Subcutaneous abdominal adipose tissue (tissue), 5 donors: ENCODE results near the gene TMEM145.

Source experiments
- H3K27ac ChIP-seq: one replicate; pipeline ENCODE4 v1.7.0; 2013; ENCODE audit warnings: low read depth, mild to moderate bottlenecking, inconsistent platforms, low read length, moderate library complexity
- H3K27me3 ChIP-seq, 5 donors: one replicate each; pipeline ENCODE4 v1.7.0; 2013; ENCODE audit warnings: low read length in 5 of 5, inconsistent platforms in 1 of 5; ENCODE audit not compliant: control insufficient read depth in 5 of 5, insufficient read depth in 4 of 5
- H3K36me3 ChIP-seq, 5 donors: one replicate each; pipeline ENCODE4 v1.7.0; 2013; ENCODE audit warnings: low read length in 5 of 5; ENCODE audit not compliant: control insufficient read depth in 5 of 5, insufficient read depth in 5 of 5
- H3K4me1 ChIP-seq, 5 donors: one replicate each; pipeline ENCODE4 v1.7.0; 2013; ENCODE audit warnings: low read length in 5 of 5, mild to moderate bottlenecking in 3 of 5, moderate library complexity in 1 of 5; ENCODE audit not compliant: control insufficient read depth in 5 of 5, insufficient read depth in 5 of 5
- H3K4me3 ChIP-seq, 5 donors: one replicate each; pipeline ENCODE4 v1.7.0; 2013; ENCODE audit warnings: low read length in 5 of 5, low read depth in 1 of 5
- H3K9ac ChIP-seq, 5 donors: one replicate each; pipeline ENCODE4 v1.7.0; 2013; ENCODE audit warnings: low read length in 5 of 5, mild to moderate bottlenecking in 4 of 5, moderate library complexity in 3 of 5
- H3K9me3 ChIP-seq, 5 donors: one replicate each; pipeline ENCODE4 v1.7.0; 2013; ENCODE audit warnings: low read length in 5 of 5; ENCODE audit not compliant: control insufficient read depth in 5 of 5
- donor health status: healthy.
- donor health status: healthy.
- donor health status: healthy.
- donor health status: healthy.
- donor health status: healthy.

Gene TMEM145

DNA sequence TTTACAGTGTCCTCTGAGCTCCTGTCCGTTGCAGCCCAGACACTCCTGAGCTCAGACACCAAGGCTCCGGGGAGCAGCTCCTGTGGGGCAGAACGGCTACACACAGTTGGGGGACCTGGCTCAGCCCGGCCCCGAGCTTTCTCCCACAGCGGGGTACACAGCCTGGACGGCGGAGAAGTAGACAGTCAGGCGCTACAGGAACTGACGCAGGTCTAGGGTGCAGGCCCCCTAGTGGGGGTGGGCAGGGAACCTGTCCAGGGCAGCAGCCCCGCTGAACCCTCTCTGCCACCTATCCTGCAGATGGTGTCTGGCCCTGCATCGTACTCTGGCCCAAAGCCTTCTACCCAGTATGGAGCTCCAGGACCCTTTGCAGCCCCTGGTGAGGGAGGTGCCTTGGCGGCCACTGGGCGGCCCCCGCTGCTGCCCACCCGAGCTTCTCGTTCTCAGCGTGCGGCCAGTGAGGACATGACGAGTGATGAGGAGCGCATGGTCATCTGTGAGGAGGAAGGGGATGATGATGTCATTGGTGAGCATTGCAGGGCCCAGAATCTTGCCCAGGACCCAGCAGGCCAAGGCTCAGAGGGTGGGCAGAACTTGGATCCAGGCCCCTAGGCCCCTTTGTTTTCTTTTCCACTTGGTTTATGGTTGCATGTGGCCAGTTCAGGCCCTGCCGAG lies 24.1 kb upstream of the TMEM145 start:
- Histone ChIP-seq H3K4me3 (no peak overlapping the region), H3K27me3 (no peaks in the 10 kb centered on the region), H3K27ac (no peak overlapping the region), H3K9me3 (no peaks in the 10 kb centered on the region), H3K36me3 (peaks cover 0 to 74% (median 71%) of the 10 kb centered on the region in 5 donors), H3K9ac (no peak overlapping the region), H3K4me1 (peaks cover 11 to 23% (median 23%) of the 10 kb centered on the region in 5 donors)

- peaks cover 11 to 22% (median 22%) of the 10 kb centered on the region in 5 donors for H3K4me1 ChIP-seq
- H3K9me3 ChIP-seq: no peaks in the 10 kb centered on the region
- peaks cover 0 to 80% (median 77%) of the 10 kb centered on the region in 5 donors for H3K36me3 ChIP-seq
Observed at GRCh38 chr19:42289556-42290041, 23.5 kb upstream of the TMEM145 start.

GRCh38 chr19:42290136-42290522 lies 23.0 kb upstream of the TMEM145 start:
- Histone ChIP-seq H3K9me3 (no peaks in the 10 kb centered on the region), H3K4me1 (peaks cover 9 to 16% (median 16%) of the 10 kb centered on the region in 5 donors), H3K27ac (no peak overlapping the region), H3K36me3 (peaks cover 0 to 83% (median 79%) of the 10 kb centered on the region in 5 donors), H3K9ac (no peak overlapping the region), H3K27me3 (no peaks in the 10 kb centered on the region), H3K4me3 (no peak overlapping the region)

More at GRCh38 chr19:42289556-42290041, 23.5 kb upstream of the TMEM145 start:
- Histone ChIP-seq H3K27ac (no peak overlapping the region), H3K27me3 (no peaks in the 10 kb centered on the region), H3K9ac (no peak overlapping the region), H3K4me3 (no peak overlapping the region)

GRCh38 chr19:42290523-42291434 lies 22.3 kb upstream of the TMEM145 start:
- no peaks in the 10 kb centered on the region for H3K27me3 ChIP-seq
- H3K4me1 ChIP-seq: peaks cover 4 to 10% (median 10%) of the 10 kb centered on the region in 5 donors
- H3K9me3 ChIP-seq: no peaks in the 10 kb centered on the region
- no peak overlapping the region for H3K9ac ChIP-seq
- peaks cover 0 to 86% (median 85%) of the 10 kb centered on the region in 5 donors for H3K36me3 ChIP-seq
- H3K27ac ChIP-seq: no peak overlapping the region
- H3K4me3 ChIP-seq: no peak overlapping the region

- H3K4me1 ChIP-seq: peaks cover 0 to 3% (median 3%) of the 10 kb centered on the region in 5 donors
- H3K27me3 ChIP-seq: no peaks in the 10 kb centered on the region
- H3K27ac ChIP-seq: no peak overlapping the region
- H3K4me3 ChIP-seq: no peak overlapping the region
- H3K9ac ChIP-seq: no peak overlapping the region
- peaks cover 0 to 86% (median 85%) of the 10 kb centered on the region in 5 donors for H3K36me3 ChIP-seq
- no peaks in the 10 kb centered on the region for H3K9me3 ChIP-seq
Observed at GRCh38 chr19:42291435-42291810, 21.7 kb upstream of the TMEM145 start.

GRCh38 chr19:42292042-42292960 lies 20.8 kb upstream of the TMEM145 start:
- Histone ChIP-seq H3K27me3 (no peaks in the 10 kb centered on the region), H3K27ac (no peak overlapping the region), H3K4me3 (no peak overlapping the region), H3K4me1 (no peaks in the 10 kb centered on the region), H3K36me3 (peaks cover 0 to 85% (median 80%) of the 10 kb centered on the region in 5 donors), H3K9me3 (no peaks in the 10 kb centered on the region), H3K9ac (no peak overlapping the region)

- no peaks in the 10 kb centered on the region for H3K9me3 ChIP-seq
- no peak overlapping the region for H3K27ac ChIP-seq
- peaks cover 0 to 78% (median 74%) of the 10 kb centered on the region in 5 donors for H3K36me3 ChIP-seq
- H3K27me3 ChIP-seq: no peaks in the 10 kb centered on the region
- H3K4me3 ChIP-seq: no peak overlapping the region
- no peak overlapping the region for H3K9ac ChIP-seq
- H3K4me1 ChIP-seq: no peaks in the 10 kb centered on the region
Observed at GRCh38 chr19:42292963-42293362, 20.1 kb upstream of the TMEM145 start.

- Histone ChIP-seq H3K4me3 (no peak overlapping the region), H3K27me3 (no peaks in the 10 kb centered on the region), H3K9ac (no peak overlapping the region), H3K4me1 (no peaks in the 10 kb centered on the region), H3K9me3 (no peaks in the 10 kb centered on the region), H3K27ac (no peak overlapping the region), H3K36me3 (peaks cover 0 to 72% (median 68%) of the 10 kb centered on the region in 5 donors)
Observed at GRCh38 chr19:42293540-42293939, 19.6 kb upstream of the TMEM145 start.

DNA sequence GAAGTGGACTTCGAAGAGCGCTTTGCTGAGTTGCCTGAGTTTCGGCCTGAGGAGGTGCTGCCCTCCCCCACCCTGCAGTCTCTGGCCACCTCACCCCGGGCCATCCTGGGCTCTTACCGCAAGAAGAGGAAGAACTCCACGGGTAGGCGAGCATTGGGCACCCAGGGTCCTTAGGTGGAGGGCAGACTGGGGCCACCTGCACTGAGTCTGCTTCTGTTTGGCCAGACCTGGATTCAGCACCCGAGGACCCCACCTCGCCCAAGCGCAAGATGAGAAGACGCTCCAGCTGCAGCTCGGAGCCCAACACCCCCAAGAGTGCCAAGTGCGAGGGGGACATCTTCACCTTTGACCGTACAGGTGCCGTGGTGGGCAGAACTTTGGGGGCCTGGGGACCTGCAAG lies 19.2 kb upstream of the TMEM145 start:
- H3K36me3 ChIP-seq: peaks cover 0 to 68% (median 64%) of the 10 kb centered on the region in 5 donors
- no peaks in the 10 kb centered on the region for H3K9me3 ChIP-seq
- no peak overlapping the region for H3K9ac ChIP-seq
- no peaks in the 10 kb centered on the region for H3K4me1 ChIP-seq
- H3K27ac ChIP-seq: no peak overlapping the region
- no peaks in the 10 kb centered on the region for H3K27me3 ChIP-seq
- no peak overlapping the region for H3K4me3 ChIP-seq
